Measurements from ENCODE around the gene MAML2. TPM values are rescaled to one million over a fixed set of nuclear protein-coding genes. Genes with fewer than 3 reads are reported as not detected.

MAML2 gene
- polyA plus RNA-seq, 3 donors: 0.57 to 7.6 (median 1.2) TPM

- H3K36me3 Mint-ChIP-seq: peaks cover 16 to 18% of the 10 kb centered on the region in 2 donors
- intact Hi-C loops (cut with micrococcal nuclease): no loop called here
- peak overlapping the region; percentile 95 to 97 for H3K4me3 Mint-ChIP-seq
- H3K9ac ChIP-seq (ENCODE audit: insufficient read depth, low read length, poor library complexity, severe bottlenecking): peak overlapping the region; percentile 82
- peaks cover 0 to 2% (median 0%) of the 10 kb centered on the region in 7 donors for H3K9me3 Mint-ChIP-seq
- under 1% methylated on average over 26 of the region's 30 CpGs for WGBS (ENCODE audit: insufficient coverage)
- TF ChIP-seq, protein P1, sequence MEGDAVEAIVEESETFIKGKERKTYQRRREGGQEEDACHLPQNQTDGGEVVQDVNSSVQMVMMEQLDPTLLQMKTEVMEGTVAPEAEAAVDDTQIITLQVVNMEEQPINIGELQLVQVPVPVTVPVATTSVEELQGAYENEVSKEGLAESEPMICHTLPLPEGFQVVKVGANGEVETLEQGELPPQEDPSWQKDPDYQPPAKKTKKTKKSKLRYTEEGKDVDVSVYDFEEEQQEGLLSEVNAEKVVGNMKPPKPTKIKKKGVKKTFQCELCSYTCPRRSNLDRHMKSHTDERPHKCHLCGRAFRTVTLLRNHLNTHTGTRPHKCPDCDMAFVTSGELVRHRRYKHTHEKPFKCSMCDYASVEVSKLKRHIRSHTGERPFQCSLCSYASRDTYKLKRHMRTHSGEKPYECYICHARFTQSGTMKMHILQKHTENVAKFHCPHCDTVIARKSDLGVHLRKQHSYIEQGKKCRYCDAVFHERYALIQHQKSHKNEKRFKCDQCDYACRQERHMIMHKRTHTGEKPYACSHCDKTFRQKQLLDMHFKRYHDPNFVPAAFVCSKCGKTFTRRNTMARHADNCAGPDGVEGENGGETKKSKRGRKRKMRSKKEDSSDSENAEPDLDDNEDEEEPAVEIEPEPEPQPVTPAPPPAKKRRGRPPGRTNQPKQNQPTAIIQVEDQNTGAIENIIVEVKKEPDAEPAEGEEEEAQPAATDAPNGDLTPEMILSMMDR (IDR thresholded peaks at IDR 0.05): no peak
- no peaks in the 10 kb centered on the region for H3K27me3 ChIP-seq (ENCODE audit: control insufficient read depth in 2 of 2, insufficient read depth in 2 of 2, low read length in 2 of 2)
- H3K27ac Mint-ChIP-seq: peak overlapping the region; percentile 94 to 99 (median 97)
- peaks cover 62% of the 10 kb centered on the region for H3K79me2 ChIP-seq (ENCODE audit: insufficient read depth, low read length)
- peak overlapping the region; percentile 92 for H2AFZ ChIP-seq (ENCODE audit: insufficient read depth, low read depth, low read length, poor library complexity, severe bottlenecking)
- peaks cover 15 to 24% of the 10 kb centered on the region in 2 donors for H3K4me1 ChIP-seq (ENCODE audit: control insufficient read depth in 1 of 2, insufficient read depth in 2 of 2, low read length in 2 of 2)
- peaks cover 4 to 18% of the 10 kb centered on the region in 2 donors for H3K36me3 ChIP-seq (replicated peaks in 1 of 2; ENCODE audit: control insufficient read depth in 1 of 2, insufficient read depth in 2 of 2, low read length in 2 of 2)
- no peaks in the 10 kb centered on the region for H4K20me1 ChIP-seq (ENCODE audit: insufficient read depth, low read length)
- no peaks in the 10 kb centered on the region for H3K27me3 Mint-ChIP-seq (ENCODE audit: low read depth in 3 of 3)
- H3K27ac ChIP-seq (ENCODE audit: low read depth in 1 of 2, low read length in 2 of 2): peak overlapping the region; percentile 83 to 93
- H3K4me2 ChIP-seq (replicated peaks; ENCODE audit: extremely low read depth, low read length, poor library complexity, severe bottlenecking): peak overlapping the region; percentile 85
- peak overlapping the region; percentile 52 to 93 (median 92) for H3K4me3 ChIP-seq (replicated peaks in 1 of 3; ENCODE audit: low read depth in 2 of 3, low read length in 3 of 3)
- no peaks in the 10 kb centered on the region for H3K9me3 ChIP-seq (replicated peaks in 1 of 2; ENCODE audit: control insufficient read depth in 1 of 2, insufficient read depth in 1 of 2, low read length in 2 of 2)
- H3K4me1 Mint-ChIP-seq: peaks cover 30% of the 10 kb centered on the region
- DNase-seq: peak; percentile 5 to 58 (median 24)
These were observed 46.1 kb upstream of the MAML2 start for GRCh38 chr11:96388891-96389719.

- Mint-ChIP-seq H3K4me3 (no peak overlapping the region), H3K36me3 (peaks cover 27 to 32% of the 10 kb centered on the region in 2 donors), H3K27me3 (ENCODE audit: low read depth in 3 of 3) (no peaks in the 10 kb centered on the region), H3K4me1 (peaks cover 18% of the 10 kb centered on the region), H3K9me3 (no peaks in the 10 kb centered on the region), H3K27ac (no peak overlapping the region)
- DNase-seq: no peak
- Histone ChIP-seq H3K27ac (ENCODE audit: low read depth in 1 of 2, low read length in 2 of 2) (no peak overlapping the region), H3K27me3 (ENCODE audit: control insufficient read depth in 2 of 2, insufficient read depth in 2 of 2, low read length in 2 of 2) (no peaks in the 10 kb centered on the region), H2AFZ (ENCODE audit: insufficient read depth, low read depth, low read length, poor library complexity, severe bottlenecking) (no peak overlapping the region), H3K9me3 (replicated peaks in 1 of 2; ENCODE audit: control insufficient read depth in 1 of 2, insufficient read depth in 1 of 2, low read length in 2 of 2) (no peaks in the 10 kb centered on the region), H3K79me2 (ENCODE audit: insufficient read depth, low read length) (peaks cover 49% of the 10 kb centered on the region), H3K9ac (ENCODE audit: insufficient read depth, low read length, poor library complexity, severe bottlenecking) (no peak overlapping the region), H3K4me1 (ENCODE audit: control insufficient read depth in 1 of 2, insufficient read depth in 2 of 2, low read length in 2 of 2) (peaks cover 8 to 16% of the 10 kb centered on the region in 2 donors), H4K20me1 (ENCODE audit: insufficient read depth, low read length) (no peaks in the 10 kb centered on the region), H3K4me2 (replicated peaks; ENCODE audit: extremely low read depth, low read length, poor library complexity, severe bottlenecking) (no peak overlapping the region), H3K36me3 (replicated peaks in 1 of 2; ENCODE audit: control insufficient read depth in 1 of 2, insufficient read depth in 2 of 2, low read length in 2 of 2) (peaks cover 31 to 56% of the 10 kb centered on the region in 2 donors), H3K4me3 (replicated peaks in 1 of 3; ENCODE audit: low read depth in 2 of 3, low read length in 3 of 3) (no peak overlapping the region)
- intact Hi-C loops (cut with micrococcal nuclease): no loop called here
- WGBS (ENCODE audit: insufficient coverage): 100% methylated on average over 1 of the region's 2 CpGs
- TF ChIP-seq, protein P1 (IDR thresholded peaks at IDR 0.05): no peak
These were observed 42.2 kb upstream of the MAML2 start for GRCh38 chr11:96385187-96385586.
